HEK293 (cell line): ENCODE data around the gene WNT11.

Source experiments
- CTCF ChIA-PET: fragments of 350-600 bp; formaldehyde crosslinking; extraction: SDS; loops from one replicate; lab custom pipeline; 2021; ENCODE audit warnings: antibody characterized with exemption; lab: Yijun Ruan, JAX
- POLR2A ChIA-PET: fragments of 300-600 bp; formaldehyde crosslinking; extraction: SDS; loops from one replicate; lab custom pipeline; 2020; ENCODE audit warnings: antibody characterized with exemption, inconsistent platforms; lab: Yijun Ruan, JAX
- H3K27ac ChIP-seq: fragments of 200-500 bp; sonication (Bioruptor generic); 2 replicates; pipeline ENCODE4 v1.5.1; 2014; ENCODE audit warnings: low read depth, low read length, control low read depth, inconsistent platforms; ENCODE audit errors: extremely low read depth
- H3K36me3 ChIP-seq, 2 experiments: fragments of 200-500 bp in 1 of 2; sonication (Bioruptor generic) in 1 of 2; 1 replicate in 1 of 2; 2 replicates in 1 of 2; pipeline ENCODE4 v1.5.1; 2014 to 2017; ENCODE audit warnings: inconsistent platforms in 2 of 2, low read length in 2 of 2; ENCODE audit not compliant: control insufficient read depth in 2 of 2, insufficient read depth in 1 of 2
- H3K4me1 ChIP-seq: fragments of 200-500 bp; sonication (Bioruptor generic); 2 replicates; pipeline ENCODE4 v1.5.1; 2014; ENCODE audit warnings: mild to moderate bottlenecking, low read length, inconsistent platforms; ENCODE audit not compliant: control insufficient read depth, insufficient read depth
- H3K4me3 ChIP-seq: 2 replicates; pipeline ENCODE4 v1.5.1; 2011; ENCODE audit warnings: low read depth, mild to moderate bottlenecking, control low read depth, low read length, moderate library complexity
- H3K9me3 ChIP-seq: fragments of 200-500 bp; sonication (Bioruptor generic); 2 replicates; pipeline ENCODE4 v1.5.1; 2014; ENCODE audit warnings: low read depth, low read length, inconsistent platforms; ENCODE audit not compliant: control insufficient read depth, insufficient read depth
- KLF16 ChIP-seq: fragments of 450-650 bp; formaldehyde crosslinking; IDR thresholded peaks from 2 replicates; pipeline ENCODE4 v1.5.1; 2017; ENCODE audit warnings: missing biosample characterization, missing genetic modification characterization
- SALL2 ChIP-seq: fragments of 450-650 bp; formaldehyde crosslinking; IDR thresholded peaks from 2 replicates; pipeline ENCODE4 v1.5.0; 2017; ENCODE audit warnings: missing biosample characterization, mild to moderate bottlenecking, missing genetic modification characterization, borderline replicate concordance
- SCRT1 ChIP-seq: fragments of 450-650 bp; formaldehyde crosslinking; IDR thresholded peaks from 2 replicates; pipeline ENCODE4 v1.5.1; 2016; ENCODE audit warnings: missing biosample characterization, missing genetic modification characterization, borderline replicate concordance
- TRIM28 ChIP-seq: IDR thresholded peaks from 2 replicates; pipeline ENCODE4 v1.6.1; 2011; ENCODE audit warnings: low read length, control low read depth, borderline replicate concordance
- ZFP3 ChIP-seq: fragments of 450-650 bp; formaldehyde crosslinking; IDR thresholded peaks from 2 replicates; pipeline ENCODE4 v1.5.1; 2016; ENCODE audit warnings: low read depth, missing biosample characterization, missing genetic modification characterization
- ZNF121 ChIP-seq: fragments of 450-650 bp; formaldehyde crosslinking; IDR thresholded peaks from 2 replicates; pipeline ENCODE4 v1.5.1; 2016; ENCODE audit warnings: missing biosample characterization, missing genetic modification characterization
- ZNF133 ChIP-seq: fragments of 450-650 bp; formaldehyde crosslinking; IDR thresholded peaks from 2 replicates; pipeline ENCODE4 v1.5.1; 2016; ENCODE audit warnings: missing biosample characterization, missing genetic modification characterization
- ZNF157 ChIP-seq: fragments of 450-650 bp; formaldehyde crosslinking; IDR thresholded peaks from 2 replicates; pipeline ENCODE4 v1.5.1; 2016; ENCODE audit warnings: missing biosample characterization, missing genetic modification characterization
- ZNF366 ChIP-seq: fragments of 450-650 bp; formaldehyde crosslinking; conservative IDR thresholded peaks from 2 replicates; pipeline ENCODE4 v1.5.1; 2016; ENCODE audit warnings: missing biosample characterization, missing genetic modification characterization
- ZNF48 ChIP-seq: fragments of 450-650 bp; formaldehyde crosslinking; IDR thresholded peaks from 2 replicates; pipeline ENCODE4 v1.5.1; 2016; ENCODE audit warnings: missing biosample characterization, missing genetic modification characterization
- ZNF670 ChIP-seq: fragments of 450-650 bp; formaldehyde crosslinking; IDR thresholded peaks from 2 replicates; pipeline ENCODE4 v1.5.1; 2016; ENCODE audit warnings: missing biosample characterization, missing genetic modification characterization, low read depth
- ZNF76 ChIP-seq: fragments of 450-650 bp; formaldehyde crosslinking; IDR thresholded peaks from 2 replicates; pipeline ENCODE4; 2016; ENCODE audit warnings: low read depth, missing biosample characterization, missing genetic modification characterization, borderline replicate concordance
- TF ChIP-seq, protein P1 (sequence below): fragments of 450-650 bp; formaldehyde crosslinking; IDR thresholded peaks from 2 replicates; pipeline ENCODE4 v1.5.1; 2016; ENCODE audit warnings: missing biosample characterization, missing genetic modification characterization, borderline replicate concordance
- TF ChIP-seq, protein P2 (sequence below): fragments of 450-650 bp; formaldehyde crosslinking; IDR thresholded peaks from 2 replicates; pipeline ENCODE4 v1.5.1; 2016; ENCODE audit warnings: missing biosample characterization, missing genetic modification characterization
- TF ChIP-seq, protein P3 (sequence below): fragments of 450-650 bp; formaldehyde crosslinking; IDR thresholded peaks from 2 replicates; pipeline ENCODE4 v1.5.1; 2016; ENCODE audit warnings: missing biosample characterization, missing genetic modification characterization
- TF ChIP-seq, protein P4 (sequence below): fragments of 450-650 bp; formaldehyde crosslinking; IDR thresholded peaks from 2 replicates; pipeline ENCODE4 v1.5.1; 2017; ENCODE audit warnings: missing biosample characterization, mild to moderate bottlenecking, missing genetic modification characterization, moderate library complexity

WNT11 gene

DNA sequence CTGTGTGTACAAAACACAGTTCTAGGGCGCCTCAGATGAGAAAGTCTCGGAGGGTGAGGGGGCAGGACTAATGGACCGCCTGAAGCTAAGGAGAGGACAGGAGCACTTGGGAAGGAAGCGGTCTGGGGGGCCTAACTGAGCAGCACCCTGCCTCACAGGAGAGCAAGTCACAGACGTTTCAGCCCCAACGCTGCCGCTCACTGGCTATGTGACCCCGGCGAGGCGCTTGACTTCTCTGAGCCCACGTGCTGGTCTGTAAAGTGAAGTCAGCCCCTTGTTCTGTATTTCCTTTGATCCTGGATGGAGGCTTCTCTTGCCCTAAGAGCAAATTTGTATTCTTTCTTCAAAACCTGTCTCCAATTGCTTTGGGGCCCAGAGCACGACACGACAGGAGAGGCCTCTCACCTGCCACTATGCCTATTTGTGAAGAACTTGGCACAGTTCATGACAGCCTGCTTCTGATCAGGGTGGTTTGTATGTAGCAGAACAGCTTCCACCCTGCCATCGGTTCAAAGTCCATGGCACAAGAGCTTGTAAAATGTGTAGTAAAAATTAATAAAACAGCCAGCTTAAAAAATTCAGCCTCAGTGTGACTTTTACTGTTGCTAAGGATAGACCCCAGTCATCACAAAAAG, 59.1 kb downstream of the WNT11 start:
- Histone ChIP-seq H3K27ac (no peak overlapping the region), H3K36me3 (peaks cover 0 to 4% of the 10 kb centered on the region in 2 experiments; a peak in 1 of 3 replicates)
- CTCF ChIA-PET, result interaction anchor here (1.3 to 2.0 kb wide), 2 partner anchors 250 to 252 kb away, joined by 3 to 4 read pairs; no protein-coding TSS in a partner anchor

DNA sequence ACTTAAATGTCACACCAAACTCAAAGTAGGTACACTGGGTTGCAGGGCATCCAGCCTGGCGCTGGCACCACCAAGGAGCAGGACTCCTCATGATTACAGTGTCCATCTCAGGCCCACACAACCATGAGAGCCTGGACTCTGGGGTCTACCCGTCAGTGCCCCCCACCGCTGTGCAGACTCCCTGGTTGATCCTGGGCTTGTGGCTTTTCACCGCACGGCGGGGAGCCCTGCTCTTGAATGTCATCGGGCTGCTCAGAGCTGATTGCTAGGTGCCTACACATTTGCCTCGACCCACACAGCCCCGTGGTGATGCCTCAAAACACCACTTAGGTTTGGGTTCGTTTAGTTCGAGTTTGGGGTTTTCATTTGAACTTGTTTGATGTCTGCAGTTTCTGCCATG, 63.0 kb downstream of the WNT11 start:
- POLR2A ChIA-PET, result no interaction called here
- no peaks in the 10 kb centered on the region for H3K4me1 ChIP-seq
- no peak overlapping the region for H3K27ac ChIP-seq
- no peak overlapping the region for H3K4me3 ChIP-seq
- H3K9me3 ChIP-seq, result no peaks in the 10 kb centered on the region
- no peak for TF ChIP-seq ZFP3 (tag by site-specific recombination)
- TF ChIP-seq, protein P1, sequence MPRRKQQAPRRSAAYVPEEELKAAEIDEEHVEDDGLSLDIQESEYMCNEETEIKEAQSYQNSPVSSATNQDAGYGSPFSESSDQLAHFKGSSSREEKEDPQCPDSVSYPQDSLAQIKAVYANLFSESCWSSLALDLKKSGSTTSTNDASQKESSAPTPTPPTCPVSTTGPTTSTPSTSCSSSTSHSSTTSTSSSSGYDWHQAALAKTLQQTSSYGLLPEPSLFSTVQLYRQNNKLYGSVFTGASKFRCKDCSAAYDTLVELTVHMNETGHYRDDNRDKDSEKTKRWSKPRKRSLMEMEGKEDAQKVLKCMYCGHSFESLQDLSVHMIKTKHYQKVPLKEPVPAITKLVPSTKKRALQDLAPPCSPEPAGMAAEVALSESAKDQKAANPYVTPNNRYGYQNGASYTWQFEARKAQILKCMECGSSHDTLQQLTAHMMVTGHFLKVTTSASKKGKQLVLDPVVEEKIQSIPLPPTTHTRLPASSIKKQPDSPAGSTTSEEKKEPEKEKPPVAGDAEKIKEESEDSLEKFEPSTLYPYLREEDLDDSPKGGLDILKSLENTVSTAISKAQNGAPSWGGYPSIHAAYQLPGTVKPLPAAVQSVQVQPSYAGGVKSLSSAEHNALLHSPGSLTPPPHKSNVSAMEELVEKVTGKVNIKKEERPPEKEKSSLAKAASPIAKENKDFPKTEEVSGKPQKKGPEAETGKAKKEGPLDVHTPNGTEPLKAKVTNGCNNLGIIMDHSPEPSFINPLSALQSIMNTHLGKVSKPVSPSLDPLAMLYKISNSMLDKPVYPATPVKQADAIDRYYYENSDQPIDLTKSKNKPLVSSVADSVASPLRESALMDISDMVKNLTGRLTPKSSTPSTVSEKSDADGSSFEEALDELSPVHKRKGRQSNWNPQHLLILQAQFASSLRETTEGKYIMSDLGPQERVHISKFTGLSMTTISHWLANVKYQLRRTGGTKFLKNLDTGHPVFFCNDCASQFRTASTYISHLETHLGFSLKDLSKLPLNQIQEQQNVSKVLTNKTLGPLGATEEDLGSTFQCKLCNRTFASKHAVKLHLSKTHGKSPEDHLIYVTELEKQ (tag by site-specific recombination), result no peak
- no peak for TF ChIP-seq ZNF133 (tag by site-specific recombination)
- TF ChIP-seq, protein P2, sequence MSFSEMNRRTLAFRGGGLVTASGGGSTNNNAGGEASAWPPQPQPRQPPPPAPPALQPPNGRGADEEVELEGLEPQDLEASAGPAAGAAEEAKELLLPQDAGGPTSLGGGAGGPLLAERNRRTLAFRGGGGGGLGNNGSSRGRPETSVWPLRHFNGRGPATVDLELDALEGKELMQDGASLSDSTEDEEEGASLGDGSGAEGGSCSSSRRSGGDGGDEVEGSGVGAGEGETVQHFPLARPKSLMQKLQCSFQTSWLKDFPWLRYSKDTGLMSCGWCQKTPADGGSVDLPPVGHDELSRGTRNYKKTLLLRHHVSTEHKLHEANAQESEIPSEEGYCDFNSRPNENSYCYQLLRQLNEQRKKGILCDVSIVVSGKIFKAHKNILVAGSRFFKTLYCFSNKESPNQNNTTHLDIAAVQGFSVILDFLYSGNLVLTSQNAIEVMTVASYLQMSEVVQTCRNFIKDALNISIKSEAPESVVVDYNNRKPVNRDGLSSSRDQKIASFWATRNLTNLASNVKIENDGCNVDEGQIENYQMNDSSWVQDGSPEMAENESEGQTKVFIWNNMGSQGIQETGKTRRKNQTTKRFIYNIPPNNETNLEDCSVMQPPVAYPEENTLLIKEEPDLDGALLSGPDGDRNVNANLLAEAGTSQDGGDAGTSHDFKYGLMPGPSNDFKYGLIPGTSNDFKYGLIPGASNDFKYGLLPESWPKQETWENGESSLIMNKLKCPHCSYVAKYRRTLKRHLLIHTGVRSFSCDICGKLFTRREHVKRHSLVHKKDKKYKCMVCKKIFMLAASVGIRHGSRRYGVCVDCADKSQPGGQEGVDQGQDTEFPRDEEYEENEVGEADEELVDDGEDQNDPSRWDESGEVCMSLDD (tag by site-specific recombination), result no peak
- no peak for TF ChIP-seq TRIM28
- CTCF ChIA-PET, result interaction anchor here (1.7 to 4.8 kb wide), 2 partner anchors 9 to 246 kb away, joined by 8 to 24 read pairs; no protein-coding TSS in a partner anchor
- H3K36me3 ChIP-seq, result peaks cover 0 to 10% of the 10 kb centered on the region in 2 experiments; a peak in 1 of 3 replicates

More for the DNA sequence above, 59.1 kb downstream of the WNT11 start:
- no peak for TF ChIP-seq ZNF366 (tag by site-specific recombination)
- TF ChIP-seq, protein P3, sequence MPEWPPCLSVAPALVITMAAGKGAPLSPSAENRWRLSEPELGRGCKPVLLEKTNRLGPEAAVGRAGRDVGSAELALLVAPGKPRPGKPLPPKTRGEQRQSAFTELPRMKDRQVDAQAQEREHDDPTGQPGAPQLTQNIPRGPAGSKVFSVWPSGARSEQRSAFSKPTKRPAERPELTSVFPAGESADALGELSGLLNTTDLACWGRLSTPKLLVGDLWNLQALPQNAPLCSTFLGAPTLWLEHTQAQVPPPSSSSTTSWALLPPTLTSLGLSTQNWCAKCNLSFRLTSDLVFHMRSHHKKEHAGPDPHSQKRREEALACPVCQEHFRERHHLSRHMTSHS (tag by site-specific recombination), result no peak
- no peak for TF ChIP-seq KLF16
- no peak for TF ChIP-seq ZNF48 (tag by site-specific recombination)
- TF ChIP-seq ZNF670 (tag by site-specific recombination), result no peak
- TF ChIP-seq SCRT1 (tag by site-specific recombination), result no peak
- TF ChIP-seq ZNF76 (tag by site-specific recombination), result no peak
- TF ChIP-seq, all 188 proteins: peak for 0
- no peaks in the 10 kb centered on the region for H3K4me1 ChIP-seq
- no peak overlapping the region for H3K4me3 ChIP-seq
- H3K9me3 ChIP-seq, result no peaks in the 10 kb centered on the region
- POLR2A ChIA-PET, result no interaction called here

DNA sequence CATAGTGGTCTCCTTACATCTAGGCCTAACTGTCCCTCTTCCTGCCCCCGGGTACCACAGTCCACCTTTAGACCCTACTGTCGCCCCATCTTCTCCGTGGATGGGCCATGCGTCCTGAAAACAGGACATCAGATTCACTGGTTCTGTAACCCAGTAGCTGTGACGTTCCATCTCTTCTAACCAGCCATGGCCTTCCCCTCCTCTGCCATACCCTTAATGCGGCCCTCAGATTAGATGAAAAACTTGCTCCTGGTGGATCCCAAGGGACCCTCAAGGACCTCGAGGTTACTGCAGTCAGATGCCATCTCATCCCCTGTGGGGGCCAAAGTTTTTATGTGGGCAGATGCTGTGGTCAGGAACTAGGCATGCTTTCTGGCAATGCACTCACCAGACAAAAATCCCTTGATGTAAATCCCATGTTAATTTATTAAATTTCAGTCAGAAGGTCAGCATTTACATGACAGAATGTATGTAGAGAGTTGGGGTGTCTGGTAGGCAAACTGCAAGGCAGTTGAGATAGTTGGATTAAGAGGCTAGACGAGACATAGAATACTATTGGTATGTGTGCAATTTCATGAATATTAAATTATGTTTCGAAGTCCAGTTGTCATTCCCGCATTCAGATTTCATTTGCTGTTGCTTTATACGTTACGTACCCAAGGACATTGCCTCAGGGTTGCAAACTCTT, 64.3 kb downstream of the WNT11 start:
- H3K4me3 ChIP-seq, result no peak overlapping the region
- H3K27ac ChIP-seq, result no peak overlapping the region
- no peaks in the 10 kb centered on the region for H3K4me1 ChIP-seq
- H3K9me3 ChIP-seq, result no peaks in the 10 kb centered on the region
- peaks cover 0 to 10% of the 10 kb centered on the region in 2 experiments; a peak in 1 of 3 replicates for H3K36me3 ChIP-seq
- ChIA-PET CTCF (interaction anchor here (0.7 to 4.8 kb wide), 4 partner anchors 10 to 245 kb away, joined by 3 to 24 read pairs (median 5); no protein-coding TSS in a partner anchor), POLR2A (no interaction called here)
- TF ChIP-seq, protein P4, sequence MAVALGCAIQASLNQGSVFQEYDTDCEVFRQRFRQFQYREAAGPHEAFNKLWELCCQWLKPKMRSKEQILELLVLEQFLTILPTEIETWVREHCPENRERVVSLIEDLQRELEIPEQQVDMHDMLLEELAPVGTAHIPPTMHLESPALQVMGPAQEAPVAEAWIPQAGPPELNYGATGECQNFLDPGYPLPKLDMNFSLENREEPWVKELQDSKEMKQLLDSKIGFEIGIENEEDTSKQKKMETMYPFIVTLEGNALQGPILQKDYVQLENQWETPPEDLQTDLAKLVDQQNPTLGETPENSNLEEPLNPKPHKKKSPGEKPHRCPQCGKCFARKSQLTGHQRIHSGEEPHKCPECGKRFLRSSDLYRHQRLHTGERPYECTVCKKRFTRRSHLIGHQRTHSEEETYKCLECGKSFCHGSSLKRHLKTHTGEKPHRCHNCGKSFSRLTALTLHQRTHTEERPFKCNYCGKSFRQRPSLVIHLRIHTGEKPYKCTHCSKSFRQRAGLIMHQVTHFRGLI (tag by site-specific recombination), result no peak
- TF ChIP-seq, protein P1 (tag by site-specific recombination), result no peak
- TF ChIP-seq SALL2 (no peak), ZNF157 (no peak), ZNF121 (no peak)
